ENCODE measurements around the gene LRRC31.

The LRRC31 gene

GRCh38 chr3:169869484-169870220, at the start of gene LRRC31:
LRRC31 (minus strand) TSS chr3:169869935; CDS start chr3:169869807, 128 bp downstream.
- Histone ChIP-seq H3K4me1 (ENCODE audit: control insufficient read depth in 2 of 2, insufficient read depth in 2 of 2, low read length in 2 of 2) (peaks cover 28 to 37% of the 10 kb centered on the region in 2 donors), H3K4me3 (ENCODE audit: low read length in 2 of 2) (peak within 1 kb of the TSS; percentile 70 to 75), H3K9ac (ENCODE audit: low read depth in 1 of 2, low read length in 2 of 2) (peak within 1 kb of the TSS; percentile 66 to 69), H3K9me3 (ENCODE audit: control insufficient read depth in 2 of 2, low read length in 2 of 2) (no peaks in the 10 kb centered on the region), H3K27ac (ENCODE audit: low read depth in 2 of 2, low read length in 2 of 2) (peak within 1 kb of the TSS; percentile 71 to 81), H3K27me3 (ENCODE audit: control insufficient read depth in 2 of 2, insufficient read depth in 2 of 2, low read length in 2 of 2) (no peaks in the 10 kb centered on the region), H3K36me3 (ENCODE audit: control insufficient read depth in 2 of 2, insufficient read depth in 2 of 2, low read length in 2 of 2) (no peaks in the 10 kb centered on the region)

- Histone ChIP-seq H3K27ac (ENCODE audit: low read depth in 2 of 2, low read length in 2 of 2) (no peak overlapping the region), H3K9me3 (ENCODE audit: control insufficient read depth in 2 of 2, low read length in 2 of 2) (no peaks in the 10 kb centered on the region), H3K9ac (ENCODE audit: low read depth in 1 of 2, low read length in 2 of 2) (no peak overlapping the region), H3K4me3 (ENCODE audit: low read length in 2 of 2) (no peak overlapping the region), H3K4me1 (ENCODE audit: control insufficient read depth in 2 of 2, insufficient read depth in 2 of 2, low read length in 2 of 2) (no peaks in the 10 kb centered on the region), H3K27me3 (ENCODE audit: control insufficient read depth in 2 of 2, insufficient read depth in 2 of 2, low read length in 2 of 2) (no peaks in the 10 kb centered on the region), H3K36me3 (ENCODE audit: control insufficient read depth in 2 of 2, insufficient read depth in 2 of 2, low read length in 2 of 2) (no peaks in the 10 kb centered on the region)
Observed at GRCh38 chr3:169914321-169914720, 44.6 kb upstream of the LRRC31 start.

- no peaks in the 10 kb centered on the region for H3K27me3 ChIP-seq (ENCODE audit: control insufficient read depth in 2 of 2, insufficient read depth in 2 of 2, low read length in 2 of 2)
- no peak overlapping the region for H3K9ac ChIP-seq (ENCODE audit: low read depth in 1 of 2, low read length in 2 of 2)
- no peaks in the 10 kb centered on the region for H3K36me3 ChIP-seq (ENCODE audit: control insufficient read depth in 2 of 2, insufficient read depth in 2 of 2, low read length in 2 of 2)
- no peaks in the 10 kb centered on the region for H3K9me3 ChIP-seq (ENCODE audit: control insufficient read depth in 2 of 2, low read length in 2 of 2)
- no peak overlapping the region for H3K4me3 ChIP-seq (ENCODE audit: low read length in 2 of 2)
- H3K4me1 ChIP-seq (ENCODE audit: control insufficient read depth in 2 of 2, insufficient read depth in 2 of 2, low read length in 2 of 2): no peaks in the 10 kb centered on the region
- no peak overlapping the region for H3K27ac ChIP-seq (ENCODE audit: low read depth in 2 of 2, low read length in 2 of 2)
Observed at GRCh38 chr3:169913323-169913722, 43.6 kb upstream of the LRRC31 start.

GRCh38 chr3:169911272-169911671, 41.5 kb upstream of the LRRC31 start, which contains the start of gene SAMD7:
SAMD7 (plus strand) TSS chr3:169911572; CDS start chr3:169919499, 7,927 bp downstream.
- Histone ChIP-seq H3K4me3 (ENCODE audit: low read length in 2 of 2) (no peak within 1 kb of the TSS), H3K27ac (ENCODE audit: low read depth in 2 of 2, low read length in 2 of 2) (no peak within 1 kb of the TSS), H3K9ac (ENCODE audit: low read depth in 1 of 2, low read length in 2 of 2) (no peak within 1 kb of the TSS), H3K36me3 (ENCODE audit: control insufficient read depth in 2 of 2, insufficient read depth in 2 of 2, low read length in 2 of 2) (no peaks in the 10 kb centered on the region), H3K4me1 (ENCODE audit: control insufficient read depth in 2 of 2, insufficient read depth in 2 of 2, low read length in 2 of 2) (no peaks in the 10 kb centered on the region), H3K9me3 (ENCODE audit: control insufficient read depth in 2 of 2, low read length in 2 of 2) (no peaks in the 10 kb centered on the region), H3K27me3 (ENCODE audit: control insufficient read depth in 2 of 2, insufficient read depth in 2 of 2, low read length in 2 of 2) (no peaks in the 10 kb centered on the region)

- Histone ChIP-seq H3K36me3 (ENCODE audit: control insufficient read depth in 2 of 2, insufficient read depth in 2 of 2, low read length in 2 of 2) (no peaks in the 10 kb centered on the region), H3K27me3 (ENCODE audit: control insufficient read depth in 2 of 2, insufficient read depth in 2 of 2, low read length in 2 of 2) (no peaks in the 10 kb centered on the region), H3K9me3 (ENCODE audit: control insufficient read depth in 2 of 2, low read length in 2 of 2) (no peaks in the 10 kb centered on the region), H3K4me3 (ENCODE audit: low read length in 2 of 2) (no peak overlapping the region), H3K9ac (ENCODE audit: low read depth in 1 of 2, low read length in 2 of 2) (no peak overlapping the region), H3K4me1 (ENCODE audit: control insufficient read depth in 2 of 2, insufficient read depth in 2 of 2, low read length in 2 of 2) (no peaks in the 10 kb centered on the region), H3K27ac (ENCODE audit: low read depth in 2 of 2, low read length in 2 of 2) (no peak overlapping the region)
Observed at GRCh38 chr3:169907944-169908343, 38.2 kb upstream of the LRRC31 start.

GRCh38 chr3:169907476-169907875, 37.7 kb upstream of the LRRC31 start:
- H3K36me3 ChIP-seq (ENCODE audit: control insufficient read depth in 2 of 2, insufficient read depth in 2 of 2, low read length in 2 of 2): no peaks in the 10 kb centered on the region
- H3K9me3 ChIP-seq (ENCODE audit: control insufficient read depth in 2 of 2, low read length in 2 of 2): no peaks in the 10 kb centered on the region
- H3K4me3 ChIP-seq (ENCODE audit: low read length in 2 of 2): no peak overlapping the region
- no peaks in the 10 kb centered on the region for H3K27me3 ChIP-seq (ENCODE audit: control insufficient read depth in 2 of 2, insufficient read depth in 2 of 2, low read length in 2 of 2)
- H3K27ac ChIP-seq (ENCODE audit: low read depth in 2 of 2, low read length in 2 of 2): no peak overlapping the region
- H3K4me1 ChIP-seq (ENCODE audit: control insufficient read depth in 2 of 2, insufficient read depth in 2 of 2, low read length in 2 of 2): no peaks in the 10 kb centered on the region
- H3K9ac ChIP-seq (ENCODE audit: low read depth in 1 of 2, low read length in 2 of 2): no peak overlapping the region

GRCh38 chr3:169905404-169905803, 35.7 kb upstream of the LRRC31 start:
- H3K27ac ChIP-seq (ENCODE audit: low read depth in 2 of 2, low read length in 2 of 2): no peak overlapping the region

GRCh38 chr3:169901453-169901852, 31.7 kb upstream of the LRRC31 start:
- Histone ChIP-seq H3K9me3 (ENCODE audit: control insufficient read depth in 2 of 2, low read length in 2 of 2) (peaks cover 0 to 5% of the 10 kb centered on the region in 2 donors), H3K4me1 (ENCODE audit: control insufficient read depth in 2 of 2, insufficient read depth in 2 of 2, low read length in 2 of 2) (no peaks in the 10 kb centered on the region), H3K36me3 (ENCODE audit: control insufficient read depth in 2 of 2, insufficient read depth in 2 of 2, low read length in 2 of 2) (no peaks in the 10 kb centered on the region), H3K27ac (ENCODE audit: low read depth in 2 of 2, low read length in 2 of 2) (no peak overlapping the region), H3K4me3 (ENCODE audit: low read length in 2 of 2) (no peak overlapping the region), H3K9ac (ENCODE audit: low read depth in 1 of 2, low read length in 2 of 2) (no peak overlapping the region), H3K27me3 (ENCODE audit: control insufficient read depth in 2 of 2, insufficient read depth in 2 of 2, low read length in 2 of 2) (no peaks in the 10 kb centered on the region)

More at GRCh38 chr3:169905404-169905803, 35.7 kb upstream of the LRRC31 start:
- no peaks in the 10 kb centered on the region for H3K27me3 ChIP-seq (ENCODE audit: control insufficient read depth in 2 of 2, insufficient read depth in 2 of 2, low read length in 2 of 2)
- H3K9me3 ChIP-seq (ENCODE audit: control insufficient read depth in 2 of 2, low read length in 2 of 2): peaks cover 0 to 5% of the 10 kb centered on the region in 2 donors
- no peaks in the 10 kb centered on the region for H3K4me1 ChIP-seq (ENCODE audit: control insufficient read depth in 2 of 2, insufficient read depth in 2 of 2, low read length in 2 of 2)
- no peaks in the 10 kb centered on the region for H3K36me3 ChIP-seq (ENCODE audit: control insufficient read depth in 2 of 2, insufficient read depth in 2 of 2, low read length in 2 of 2)
- no peak overlapping the region for H3K9ac ChIP-seq (ENCODE audit: low read depth in 1 of 2, low read length in 2 of 2)
- H3K4me3 ChIP-seq (ENCODE audit: low read length in 2 of 2): no peak overlapping the region

- H3K9me3 ChIP-seq (ENCODE audit: control insufficient read depth in 2 of 2, low read length in 2 of 2): peaks cover 0 to 5% of the 10 kb centered on the region in 2 donors
- H3K9ac ChIP-seq (ENCODE audit: low read depth in 1 of 2, low read length in 2 of 2): no peak overlapping the region
- H3K4me1 ChIP-seq (ENCODE audit: control insufficient read depth in 2 of 2, insufficient read depth in 2 of 2, low read length in 2 of 2): no peaks in the 10 kb centered on the region
- H3K27ac ChIP-seq (ENCODE audit: low read depth in 2 of 2, low read length in 2 of 2): no peak overlapping the region
- H3K27me3 ChIP-seq (ENCODE audit: control insufficient read depth in 2 of 2, insufficient read depth in 2 of 2, low read length in 2 of 2): no peaks in the 10 kb centered on the region
- H3K36me3 ChIP-seq (ENCODE audit: control insufficient read depth in 2 of 2, insufficient read depth in 2 of 2, low read length in 2 of 2): no peaks in the 10 kb centered on the region
- no peak overlapping the region for H3K4me3 ChIP-seq (ENCODE audit: low read length in 2 of 2)
Observed at GRCh38 chr3:169897284-169897683, 27.5 kb upstream of the LRRC31 start.

GRCh38 chr3:169895072-169895471, 25.3 kb upstream of the LRRC31 start:
- Histone ChIP-seq H3K27me3 (ENCODE audit: control insufficient read depth in 2 of 2, insufficient read depth in 2 of 2, low read length in 2 of 2) (no peaks in the 10 kb centered on the region), H3K4me1 (ENCODE audit: control insufficient read depth in 2 of 2, insufficient read depth in 2 of 2, low read length in 2 of 2) (no peaks in the 10 kb centered on the region), H3K9ac (ENCODE audit: low read depth in 1 of 2, low read length in 2 of 2) (no peak overlapping the region), H3K36me3 (ENCODE audit: control insufficient read depth in 2 of 2, insufficient read depth in 2 of 2, low read length in 2 of 2) (no peaks in the 10 kb centered on the region), H3K27ac (ENCODE audit: low read depth in 2 of 2, low read length in 2 of 2) (no peak overlapping the region), H3K9me3 (ENCODE audit: control insufficient read depth in 2 of 2, low read length in 2 of 2) (no peaks in the 10 kb centered on the region), H3K4me3 (ENCODE audit: low read length in 2 of 2) (no peak overlapping the region)

All from mucosa of rectum (tissue), 2 donors.